Epithelial cell of esophagus (primary cell): Measurements from ENCODE around the gene MRPS21.

Source experiments
- DNase-seq: peaks from one replicate; pipeline ENCODE4 v3.0.0; 2010; ENCODE audit warnings: low read depth
- H3K4me3 ChIP-seq: 2 replicates; pipeline ENCODE4 v1.5.1; 2011; ENCODE audit warnings: mild to moderate bottlenecking, low read length, control low read depth
- TF ChIP-seq, protein P1 (sequence below): IDR thresholded peaks from 2 replicates; pipeline ENCODE4 v1.5.1; 2011; ENCODE audit warnings: low read depth, mild to moderate bottlenecking, low read length, control low read depth, inconsistent platforms; ENCODE audit not compliant: insufficient read depth; ENCODE audit errors: missing control alignments

MRPS21 gene

DNA sequence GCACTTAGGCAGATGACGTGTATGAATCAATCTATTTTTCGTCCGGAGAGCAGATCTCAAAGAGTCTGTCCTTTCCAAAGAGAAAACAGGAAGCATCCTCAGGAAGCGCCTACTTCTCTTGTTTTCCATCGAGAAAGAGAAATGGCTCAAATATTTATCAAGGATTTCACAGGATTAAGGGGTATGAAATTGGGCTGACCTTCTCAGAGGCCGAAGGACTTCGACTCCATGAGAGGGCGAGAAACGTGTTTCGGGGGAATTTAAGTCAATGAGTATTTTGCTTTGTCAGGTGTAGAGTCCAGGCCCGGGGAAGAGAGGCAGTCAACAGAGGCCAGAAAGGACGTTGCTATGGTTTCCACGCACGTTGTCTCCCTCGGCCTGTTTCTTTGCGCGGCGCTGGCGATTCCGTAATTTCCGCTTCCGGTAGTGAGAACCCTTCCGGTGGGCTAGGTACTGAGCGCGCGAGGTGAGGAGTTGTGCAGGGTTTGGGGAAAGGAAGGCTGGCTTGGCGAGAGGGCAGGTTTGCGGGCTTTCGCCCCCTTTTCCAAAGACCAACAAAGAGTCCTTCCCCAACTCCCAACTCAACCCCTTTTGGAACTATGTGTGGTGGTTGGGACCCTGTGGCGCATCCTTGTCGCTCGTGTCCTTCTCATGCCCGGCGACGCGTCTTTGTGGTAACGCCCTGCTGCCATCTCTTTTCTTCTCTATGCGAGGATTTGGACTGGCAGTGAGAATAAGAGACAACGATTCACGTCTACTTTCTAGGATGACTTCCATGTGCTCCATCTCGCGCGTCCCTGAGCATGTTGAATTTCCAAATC lies at the start of gene MRPS21:
Gene MRPS21 (plus strand): TSS at position 429 of the 821 bp plus-strand sequence. CDS start 506 bp downstream, outside the sequence.
- DNase-seq = peak; percentile 89
- peak within 1 kb of the TSS; percentile 67 for H3K4me3 ChIP-seq
- TF ChIP-seq, protein P1, sequence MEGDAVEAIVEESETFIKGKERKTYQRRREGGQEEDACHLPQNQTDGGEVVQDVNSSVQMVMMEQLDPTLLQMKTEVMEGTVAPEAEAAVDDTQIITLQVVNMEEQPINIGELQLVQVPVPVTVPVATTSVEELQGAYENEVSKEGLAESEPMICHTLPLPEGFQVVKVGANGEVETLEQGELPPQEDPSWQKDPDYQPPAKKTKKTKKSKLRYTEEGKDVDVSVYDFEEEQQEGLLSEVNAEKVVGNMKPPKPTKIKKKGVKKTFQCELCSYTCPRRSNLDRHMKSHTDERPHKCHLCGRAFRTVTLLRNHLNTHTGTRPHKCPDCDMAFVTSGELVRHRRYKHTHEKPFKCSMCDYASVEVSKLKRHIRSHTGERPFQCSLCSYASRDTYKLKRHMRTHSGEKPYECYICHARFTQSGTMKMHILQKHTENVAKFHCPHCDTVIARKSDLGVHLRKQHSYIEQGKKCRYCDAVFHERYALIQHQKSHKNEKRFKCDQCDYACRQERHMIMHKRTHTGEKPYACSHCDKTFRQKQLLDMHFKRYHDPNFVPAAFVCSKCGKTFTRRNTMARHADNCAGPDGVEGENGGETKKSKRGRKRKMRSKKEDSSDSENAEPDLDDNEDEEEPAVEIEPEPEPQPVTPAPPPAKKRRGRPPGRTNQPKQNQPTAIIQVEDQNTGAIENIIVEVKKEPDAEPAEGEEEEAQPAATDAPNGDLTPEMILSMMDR = no peak

DNA sequence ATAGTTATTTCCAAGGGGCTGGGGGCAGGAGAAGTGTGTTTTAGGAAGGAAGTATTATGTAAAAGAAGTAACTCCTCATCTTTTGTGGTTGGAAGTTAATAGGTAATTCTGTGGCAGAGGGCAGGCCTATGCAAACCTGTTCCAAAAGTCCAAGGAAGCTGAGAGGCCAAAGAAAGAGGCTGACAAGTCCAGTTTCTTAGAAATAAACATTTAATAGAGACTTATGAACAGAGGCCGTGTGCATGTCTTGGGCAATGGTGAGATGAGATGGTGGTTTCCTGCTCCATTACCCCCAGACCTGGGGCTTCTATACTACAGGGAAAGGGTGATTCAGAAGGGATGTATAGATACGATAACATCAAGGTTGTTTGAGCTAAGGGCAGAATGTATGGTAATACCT lies 43.7 kb upstream of the MRPS21 start:
- H3K4me3 ChIP-seq = no peak overlapping the region
- no peak for DNase-seq
- TF ChIP-seq, protein P1 = no peak

DNA sequence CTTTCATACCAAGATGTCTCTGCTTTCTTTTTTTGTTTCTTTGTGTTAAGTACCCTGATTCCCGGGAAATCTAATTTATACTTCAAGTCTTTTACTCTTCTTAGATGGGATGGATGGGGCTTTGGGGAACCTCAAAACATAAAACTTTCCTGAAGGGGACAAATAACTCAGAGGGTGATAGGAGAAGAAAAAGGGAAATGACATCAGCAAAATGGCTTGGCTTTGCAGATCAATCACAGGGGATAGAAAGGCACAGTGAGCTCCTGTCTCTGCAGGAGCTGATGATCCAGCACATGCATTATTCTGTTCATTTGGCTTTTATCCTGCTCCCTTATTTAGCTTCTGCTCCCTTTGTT lies 37.5 kb upstream of the MRPS21 start:
- no peak overlapping the region for H3K4me3 ChIP-seq
- DNase-seq = no peak
- TF ChIP-seq, protein P1 = no peak

DNA sequence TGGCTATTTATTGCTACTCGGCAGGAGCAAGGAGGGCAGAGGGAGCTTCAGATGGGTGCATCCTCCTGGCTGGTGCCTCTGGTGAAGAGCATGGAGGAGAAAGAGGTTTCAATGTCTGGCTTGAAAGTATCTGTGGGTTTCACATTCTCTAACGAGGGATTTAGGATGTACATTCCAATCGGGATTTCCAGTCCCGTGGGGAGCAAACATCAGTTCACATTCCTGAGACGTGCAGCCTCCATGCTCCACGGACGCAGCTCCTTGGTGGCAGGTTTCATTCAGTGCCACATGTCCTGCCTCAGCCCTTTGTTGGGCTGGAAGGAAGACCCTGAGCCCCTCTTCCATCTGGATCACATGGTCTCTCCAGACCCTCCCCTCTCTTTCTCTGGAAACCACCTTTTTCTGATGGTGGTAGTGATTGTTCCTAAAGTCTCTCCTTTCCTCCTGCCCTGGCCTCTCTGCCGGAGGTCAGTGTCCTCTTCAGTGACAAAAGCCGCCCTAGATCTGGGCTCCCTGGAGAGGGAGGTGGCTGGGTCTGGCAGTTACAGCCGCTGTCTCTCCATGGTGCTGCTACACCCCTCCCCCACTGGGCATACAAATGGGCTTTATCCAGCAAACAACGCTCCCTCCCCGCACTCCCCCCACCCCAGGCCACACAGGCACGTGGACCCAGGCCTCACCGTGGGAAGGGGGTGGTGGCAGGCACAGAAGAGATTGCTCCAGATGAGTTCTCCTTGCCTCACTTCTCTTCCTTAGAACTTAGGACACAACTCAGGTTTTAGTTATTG lies 36.9 kb upstream of the MRPS21 start:
- TF ChIP-seq, protein P1 = no peak
- no peak overlapping the region for H3K4me3 ChIP-seq
- DNase-seq = no peak

DNA sequence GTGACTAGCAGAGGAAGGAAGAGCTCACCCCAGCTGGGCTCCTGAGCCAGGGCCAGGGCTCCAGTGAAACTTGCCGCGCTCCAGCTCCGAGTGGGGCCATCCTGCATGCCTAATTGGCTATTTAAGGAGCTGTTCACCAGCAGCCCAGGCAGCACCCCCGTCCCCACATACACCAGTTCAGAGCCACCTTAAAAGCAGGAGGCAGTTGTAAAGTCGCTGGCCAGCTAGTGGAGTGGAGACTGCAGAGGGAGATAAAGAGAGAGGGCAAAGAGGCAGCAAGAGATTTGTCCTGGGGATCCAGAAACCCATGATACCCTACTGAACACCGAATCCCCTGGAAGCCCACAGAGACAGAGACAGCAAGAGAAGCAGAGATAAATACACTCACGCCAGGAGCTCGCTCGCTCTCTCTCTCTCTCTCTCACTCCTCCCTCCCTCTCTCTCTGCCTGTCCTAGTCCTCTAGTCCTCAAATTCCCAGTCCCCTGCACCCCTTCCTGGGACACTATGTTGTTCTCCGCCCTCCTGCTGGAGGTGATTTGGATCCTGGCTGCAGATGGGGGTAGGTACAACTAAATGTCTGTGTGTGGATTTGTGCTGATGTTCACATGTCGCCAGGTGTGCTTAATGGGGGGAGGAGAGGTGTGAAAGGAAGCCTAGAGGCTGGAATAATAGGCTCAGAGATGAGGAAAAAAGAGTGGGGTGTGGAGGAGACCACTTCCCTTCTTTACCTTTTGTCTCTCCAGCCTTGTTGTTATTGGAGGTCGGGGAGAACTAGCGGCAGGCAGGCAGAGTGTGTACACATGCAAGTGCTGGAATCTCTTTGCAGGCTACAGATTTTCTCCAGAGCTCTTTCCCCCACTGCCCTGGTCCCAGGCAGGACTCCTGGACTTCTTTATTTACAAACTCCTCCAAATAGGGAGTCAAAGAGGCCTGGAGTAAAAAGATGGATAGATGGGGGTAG lies 35.8 kb upstream of the MRPS21 start, which contains the start of gene CA14:
Gene CA14 (plus strand): TSS at position 151 of the 962 bp plus-strand sequence. CDS start 355 bp downstream, at position 506.
- TF ChIP-seq, protein P1 = no peak
- no peak for DNase-seq
- no peak within 1 kb of the TSS for H3K4me3 ChIP-seq

DNA sequence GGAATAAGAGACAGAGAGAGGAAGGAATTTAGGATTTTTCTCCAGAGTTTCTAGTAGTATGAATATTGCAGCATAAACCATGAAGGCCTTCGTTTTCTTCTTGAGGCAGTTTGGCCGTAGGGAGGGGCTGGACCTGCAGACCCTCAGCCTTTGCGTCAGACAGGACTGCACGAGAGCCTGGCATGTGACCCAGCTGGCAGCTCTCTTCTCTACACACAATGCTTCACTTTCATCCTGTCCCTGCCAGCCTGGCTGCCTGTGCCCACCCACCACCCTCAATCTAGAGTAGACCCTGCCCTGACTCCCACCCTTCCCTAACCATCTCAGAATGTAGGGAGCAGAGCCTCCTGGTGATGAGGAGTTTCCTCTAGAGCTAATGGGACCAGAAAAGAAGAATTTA lies 34.4 kb upstream of the MRPS21 start:
- no peak overlapping the region for H3K4me3 ChIP-seq
- TF ChIP-seq, protein P1 = no peak
- DNase-seq = no peak
